NCI-H1694 treated with DMSO at 0.1 percent for 48 hours (cell line): ENCODE results near the gene NBAS.

Source experiments
- DNase-seq: peaks from one replicate; lab custom pipeline; 2025; lab: John Stamatoyannopoulos, UW

Gene NBAS

DNA sequence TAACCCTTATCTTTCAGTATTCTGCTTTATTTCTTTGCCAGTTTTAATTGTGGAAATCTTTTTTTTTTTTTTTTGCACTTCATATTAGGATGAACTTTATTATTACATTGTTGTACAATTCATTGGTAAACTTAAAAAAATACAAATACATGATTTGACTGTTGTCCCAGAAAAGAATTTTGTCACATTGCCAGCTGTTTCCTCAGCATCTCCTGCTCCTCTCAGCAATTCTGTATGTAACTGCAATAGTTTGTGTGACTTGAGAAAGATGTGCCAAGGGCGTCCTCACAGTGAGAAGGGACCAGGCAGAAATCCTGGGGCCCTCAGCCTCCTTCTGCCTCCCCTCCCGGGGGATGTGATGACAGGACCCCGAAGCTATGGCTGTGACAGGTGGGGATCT, 254.4 kb downstream of the NBAS start:
- no peak for DNase-seq

DNA sequence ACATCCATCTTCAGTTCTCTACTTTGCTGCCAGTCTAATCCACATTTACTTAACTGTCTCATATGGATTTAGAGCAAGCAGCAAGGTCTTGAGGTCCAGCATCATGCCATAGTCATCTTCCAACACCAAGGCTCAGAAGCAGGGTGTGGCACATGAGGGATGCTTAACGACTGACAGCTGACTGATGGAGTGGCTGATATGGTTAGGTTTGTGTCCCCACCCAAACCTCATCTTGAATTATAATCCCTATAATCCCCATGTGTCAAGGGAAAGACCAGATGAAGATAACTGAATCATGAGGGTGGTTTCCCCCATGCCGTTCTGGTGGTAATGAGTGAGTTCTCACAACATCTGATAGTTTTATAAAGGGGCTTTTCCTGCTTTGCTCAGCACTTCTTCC, 257.3 kb downstream of the NBAS start:
- no peak for DNase-seq

DNA sequence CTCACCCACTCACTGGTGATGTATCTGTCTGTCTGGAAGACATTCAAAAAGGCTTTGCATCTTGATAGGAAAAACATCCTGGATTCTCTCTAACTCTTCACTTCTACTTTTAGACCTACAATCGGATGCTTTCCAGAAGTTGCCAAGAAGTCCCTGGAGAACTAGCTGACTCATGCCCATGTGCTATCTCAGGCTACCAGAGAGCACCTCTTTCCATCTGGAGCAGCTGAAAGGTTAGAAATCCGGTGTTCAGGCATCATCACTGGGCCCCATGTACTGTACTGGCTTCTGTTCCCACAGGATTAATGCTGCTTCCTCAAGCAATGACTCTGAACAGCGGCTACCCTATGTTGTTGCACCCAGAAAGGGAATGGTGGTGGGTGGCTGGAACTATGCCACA, 259.0 kb downstream of the NBAS start:
- no peak for DNase-seq

DNA sequence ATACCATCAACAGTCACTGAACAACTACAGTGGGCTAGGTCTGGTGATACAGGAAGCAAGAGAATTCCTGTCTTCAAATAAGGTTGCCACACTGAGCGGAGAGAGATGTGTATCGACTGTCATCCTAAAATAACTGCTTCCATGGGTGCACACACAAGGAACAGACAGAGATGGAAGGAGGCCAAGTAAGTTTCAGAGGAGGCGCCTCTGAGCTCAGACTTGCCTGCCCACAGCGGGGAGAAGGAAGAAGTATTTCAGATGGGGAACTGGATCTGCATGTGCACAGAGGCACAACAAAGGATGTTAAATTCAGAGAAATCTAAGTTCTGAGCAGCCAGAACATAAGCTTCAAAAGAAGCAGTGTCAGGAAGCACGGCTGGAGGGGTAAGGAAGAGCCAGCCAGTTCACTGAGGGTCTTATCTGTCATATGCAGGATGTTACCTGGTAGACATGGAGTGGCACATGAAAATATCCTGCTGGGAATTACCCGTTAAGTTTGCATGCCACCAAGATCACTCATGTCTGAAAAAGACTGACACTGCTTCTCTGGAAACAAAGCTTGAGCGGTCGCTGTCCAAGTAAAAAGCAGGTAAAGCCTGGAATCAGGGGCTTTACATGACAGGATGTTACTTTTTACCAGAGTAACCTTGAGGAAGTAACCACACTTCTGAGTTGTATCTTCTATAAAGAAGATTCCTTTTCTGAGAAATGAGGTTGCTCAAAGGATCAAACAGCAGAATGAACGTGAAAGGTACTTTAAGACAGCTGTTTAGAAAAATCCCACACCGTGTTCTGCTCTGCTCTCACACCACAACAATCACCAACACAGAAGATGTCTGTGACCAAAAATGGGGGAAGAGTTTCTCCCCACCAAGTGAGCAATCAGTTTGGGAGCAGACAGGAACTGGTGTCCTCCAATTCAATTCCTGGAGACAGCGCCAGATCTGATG, 260.2 kb downstream of the NBAS start:
- DNase-seq = no peak

DNA sequence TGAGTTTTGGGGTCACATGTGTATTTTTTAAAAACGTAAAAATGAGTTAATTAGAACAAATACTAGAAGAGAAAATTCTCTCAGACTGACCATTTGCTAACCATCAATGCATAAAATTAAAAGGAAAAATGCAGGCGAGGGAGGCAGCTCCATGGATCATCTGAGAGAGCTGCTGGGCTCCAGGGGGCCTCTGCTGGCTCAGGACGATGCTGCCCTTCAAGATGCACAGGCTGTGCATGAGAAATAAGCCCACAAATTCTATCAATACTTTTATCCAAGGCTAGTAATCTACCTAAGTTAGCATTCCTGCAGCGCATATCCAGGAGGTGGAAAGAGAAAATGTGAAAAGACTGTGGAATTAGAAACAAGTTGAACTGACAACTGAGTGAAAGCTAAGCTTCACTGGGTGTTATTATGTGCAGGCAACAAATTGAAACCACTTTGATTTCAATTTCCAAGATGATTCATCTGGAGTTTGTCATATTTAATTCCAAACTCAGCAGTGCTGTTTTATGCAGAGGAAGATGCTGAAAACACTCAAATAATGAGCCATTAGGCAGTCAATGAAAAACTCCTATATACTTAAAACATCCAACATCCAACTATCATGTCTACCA, 261.1 kb downstream of the NBAS start:
- DNase-seq = no peak

DNA sequence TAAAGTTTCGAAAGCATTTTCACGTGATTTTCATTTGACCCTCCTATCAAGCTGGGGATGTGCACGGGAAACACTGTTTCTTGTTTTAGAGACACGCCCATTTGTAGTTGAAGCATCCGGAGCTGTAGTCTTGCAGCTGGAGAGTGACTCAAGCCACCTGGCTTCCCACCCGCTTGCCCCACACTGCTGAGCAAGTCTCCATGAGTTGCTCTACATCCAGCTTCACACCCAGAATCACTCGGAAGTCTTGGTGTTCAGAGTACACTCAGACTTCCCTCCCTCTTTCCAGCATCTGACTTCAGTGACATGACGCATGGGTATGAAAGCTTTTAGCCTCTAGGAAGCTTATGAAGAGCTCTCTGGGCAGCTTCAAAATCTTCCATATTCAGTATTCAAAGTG, 262.4 kb downstream of the NBAS start:
- no peak for DNase-seq

DNA sequence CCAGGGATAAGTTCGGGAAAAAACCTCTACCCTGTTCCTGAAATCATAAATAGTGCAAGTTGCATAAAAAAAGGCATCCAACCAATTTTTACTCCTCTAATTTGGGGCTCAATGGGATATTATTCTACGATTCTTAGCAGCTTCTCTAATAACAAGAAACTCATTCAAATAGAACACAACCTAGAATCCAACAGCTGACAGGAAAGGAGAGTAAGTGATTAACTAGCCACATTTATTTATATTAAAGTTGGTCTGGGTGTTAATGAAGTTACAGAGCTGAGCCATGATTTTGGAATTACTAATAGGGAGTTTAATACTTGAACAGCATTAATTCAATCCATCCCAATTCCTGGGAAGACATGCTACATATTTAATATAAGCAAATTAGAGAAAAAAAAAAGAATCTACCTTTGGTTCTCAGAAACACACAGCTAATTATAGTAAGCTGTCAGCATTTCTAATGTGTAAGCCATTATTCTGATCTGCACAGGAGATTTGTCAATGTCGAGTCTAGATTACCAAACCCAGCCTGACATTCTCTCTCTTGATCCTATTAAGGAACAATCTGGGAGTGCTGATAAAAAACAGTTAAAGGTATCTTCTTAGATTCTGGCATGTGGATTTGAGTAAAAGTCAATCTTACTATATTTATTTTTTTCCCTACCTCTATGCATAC, 267.7 kb downstream of the NBAS start:
- DNase-seq = no peak

DNA sequence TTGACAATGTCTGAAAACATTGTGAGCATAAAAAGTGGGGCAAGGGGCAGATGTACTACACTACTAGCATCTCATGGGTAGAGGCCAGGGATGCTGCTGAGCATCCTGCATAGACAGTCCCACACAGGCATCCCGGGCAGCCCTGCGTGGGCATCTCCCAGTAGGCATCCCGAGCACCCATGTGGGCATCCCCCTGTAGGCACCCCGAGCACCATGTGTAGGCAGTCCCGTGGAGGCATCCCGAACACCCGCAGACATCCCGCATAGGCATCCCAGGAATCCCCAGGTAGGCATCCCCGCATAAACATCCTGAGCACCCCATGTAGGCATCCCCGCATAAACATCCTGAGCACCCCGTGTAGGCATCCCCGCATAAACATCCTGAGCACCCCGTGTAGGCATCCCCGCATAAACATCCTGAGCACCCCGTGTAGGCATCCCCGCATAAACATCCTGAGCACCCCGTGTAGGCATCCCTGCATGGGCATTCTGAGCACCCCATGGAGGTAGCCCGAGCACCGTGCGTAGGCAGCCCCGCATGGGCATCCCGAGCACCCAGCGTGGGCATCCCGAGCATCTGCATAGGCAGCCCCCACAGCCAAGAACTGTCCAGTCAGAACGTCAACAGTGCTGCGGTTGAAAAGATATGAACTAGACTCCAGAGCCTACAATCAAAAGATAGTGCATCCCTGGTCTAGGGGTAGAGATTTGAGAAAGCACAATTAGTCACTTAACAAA, 273.5 kb downstream of the NBAS start:
- DNase-seq = no peak

DNA sequence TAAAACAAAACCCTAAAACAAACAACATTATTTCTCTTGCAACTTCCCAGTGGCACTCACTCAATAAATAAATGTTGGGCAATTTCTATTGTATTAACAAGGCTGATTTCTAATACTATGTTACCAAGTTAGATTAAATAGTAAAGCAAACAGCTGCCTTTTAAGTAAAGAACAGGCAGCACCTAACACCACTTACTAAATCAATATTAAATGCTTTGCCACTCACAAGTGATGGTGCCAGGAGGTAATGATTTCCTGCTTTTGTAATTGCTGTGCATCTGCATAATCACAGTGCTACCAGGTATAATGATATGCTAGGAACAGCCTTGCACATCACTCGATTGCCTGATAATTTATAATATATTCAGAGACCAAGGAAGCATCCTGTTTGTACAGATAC, 276.5 kb downstream of the NBAS start:
- no peak for DNase-seq

DNA sequence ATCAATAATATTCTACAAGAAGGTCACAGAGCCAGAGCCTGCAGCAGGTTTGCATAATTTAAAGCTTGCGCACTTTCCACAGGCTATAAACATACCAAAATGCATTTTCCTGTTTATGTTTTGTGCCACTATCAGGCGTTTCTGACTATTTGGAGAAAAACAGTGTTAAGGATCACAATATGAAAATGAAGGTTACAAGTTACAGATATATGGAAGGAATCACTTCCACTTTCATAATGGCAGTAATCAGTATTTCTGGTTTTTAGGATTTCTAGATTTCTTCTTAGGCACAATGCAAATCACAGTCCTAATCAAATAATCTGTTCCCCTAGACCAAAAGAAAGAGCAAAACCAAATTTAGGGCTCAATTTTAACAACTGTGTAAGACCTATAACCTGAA, 279.5 kb downstream of the NBAS start:
- DNase-seq = no peak

DNA sequence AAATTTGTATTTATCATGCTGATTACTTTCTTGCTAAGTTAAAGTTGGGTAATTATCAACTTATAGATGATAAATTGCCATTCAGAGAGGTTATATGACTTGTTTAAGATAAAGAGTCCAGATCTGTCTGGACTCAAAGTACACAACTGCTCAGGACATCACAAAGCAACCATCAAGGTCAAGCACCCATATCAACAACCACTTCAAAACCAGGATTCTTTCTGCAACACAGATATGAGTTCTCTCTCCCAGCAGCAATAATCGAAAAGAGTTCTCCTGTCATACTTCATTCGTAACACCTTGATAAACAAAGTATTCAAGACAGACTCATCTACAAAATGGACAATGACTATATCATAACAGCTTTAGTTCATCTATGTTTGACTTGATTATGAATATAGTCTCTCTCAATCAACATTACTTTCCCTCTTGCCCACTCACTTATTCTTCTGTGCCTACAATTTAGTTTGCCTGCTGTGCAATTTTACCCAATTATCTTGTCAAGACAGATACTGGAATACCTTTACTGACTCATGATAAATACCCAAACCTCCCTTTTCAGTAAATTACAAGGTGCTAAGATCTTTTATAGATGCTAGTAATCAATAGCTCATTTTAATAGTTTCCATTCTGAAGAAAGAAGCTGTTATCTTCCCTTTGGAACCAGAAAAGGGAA, 281.8 kb downstream of the NBAS start:
- DNase-seq = no peak

DNA sequence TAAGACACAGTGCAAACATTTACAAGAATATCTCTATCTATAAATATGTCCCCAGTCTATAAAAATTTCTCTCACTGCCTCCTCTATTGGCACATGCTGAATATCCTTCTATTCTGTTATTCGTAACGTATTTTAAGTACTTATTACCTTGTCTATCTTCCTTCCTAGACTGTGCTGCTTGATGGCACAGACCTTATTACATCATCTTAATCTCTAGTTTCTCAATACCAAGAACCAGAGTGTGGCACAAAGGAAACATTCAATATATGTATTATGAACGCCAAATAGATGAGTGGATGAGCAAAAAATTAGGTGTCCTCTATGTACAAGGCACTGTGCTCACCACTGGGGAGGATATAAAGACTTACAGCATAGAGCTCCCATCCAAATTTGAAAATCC, 282.8 kb downstream of the NBAS start:
- no peak for DNase-seq

DNA sequence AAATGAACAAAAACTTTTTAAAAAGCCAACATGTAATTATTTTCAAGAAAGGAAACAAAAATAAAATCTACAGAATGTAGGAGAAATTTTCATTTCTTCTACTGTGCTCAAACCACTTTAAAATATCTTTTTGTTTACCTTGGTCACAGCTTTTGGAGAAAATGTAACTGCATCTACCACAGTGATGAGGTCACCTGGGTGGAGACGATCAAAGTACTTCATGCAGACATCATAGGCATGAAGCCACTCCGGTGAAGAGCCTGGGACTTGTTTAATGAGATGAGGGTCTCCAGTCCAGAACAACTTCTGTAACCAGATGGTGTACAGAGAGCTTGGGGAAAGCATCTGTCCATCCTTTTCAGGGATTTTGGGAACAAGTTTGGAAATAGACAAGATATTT, 285.8 kb downstream of the NBAS start:
- DNase-seq = no peak

DNA sequence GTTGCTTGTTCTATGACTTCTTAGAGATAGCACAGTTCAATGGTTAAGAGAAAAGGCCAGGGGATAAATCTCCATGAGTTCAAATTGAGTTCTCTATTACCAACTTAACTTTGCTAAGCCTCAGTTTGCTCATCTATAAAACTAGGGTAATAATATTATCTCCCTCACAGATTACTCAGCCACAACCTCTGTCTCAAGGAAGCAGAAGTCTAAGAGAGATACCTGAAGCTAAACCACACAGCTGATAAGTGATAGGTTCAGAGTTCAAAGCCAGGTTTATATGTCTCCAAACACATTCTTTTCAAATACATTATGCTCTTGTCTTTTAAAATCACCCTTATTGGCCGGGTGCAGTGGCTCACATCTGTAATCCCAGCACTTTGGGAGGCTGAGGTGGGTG, 287.7 kb downstream of the NBAS start:
- DNase-seq = no peak

DNA sequence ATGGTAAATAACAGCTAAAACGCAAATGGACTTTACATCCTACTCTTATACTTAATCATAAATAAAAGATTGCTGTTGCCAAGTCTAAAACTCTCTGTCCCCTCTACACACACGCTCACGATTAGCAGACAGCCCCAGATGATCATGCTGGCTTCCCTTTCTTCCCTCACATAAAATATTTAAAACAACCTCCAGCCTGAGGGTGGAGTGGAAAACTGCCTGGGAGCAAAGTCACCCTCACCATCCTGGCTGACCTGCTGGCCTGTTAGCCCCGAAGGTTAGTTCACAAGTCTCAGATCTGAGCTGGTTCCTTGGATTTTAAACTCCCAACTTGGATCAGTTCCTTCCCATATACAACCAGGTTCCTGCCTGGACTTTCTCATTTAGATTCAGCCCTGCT, 288.2 kb downstream of the NBAS start:
- DNase-seq = no peak

DNA sequence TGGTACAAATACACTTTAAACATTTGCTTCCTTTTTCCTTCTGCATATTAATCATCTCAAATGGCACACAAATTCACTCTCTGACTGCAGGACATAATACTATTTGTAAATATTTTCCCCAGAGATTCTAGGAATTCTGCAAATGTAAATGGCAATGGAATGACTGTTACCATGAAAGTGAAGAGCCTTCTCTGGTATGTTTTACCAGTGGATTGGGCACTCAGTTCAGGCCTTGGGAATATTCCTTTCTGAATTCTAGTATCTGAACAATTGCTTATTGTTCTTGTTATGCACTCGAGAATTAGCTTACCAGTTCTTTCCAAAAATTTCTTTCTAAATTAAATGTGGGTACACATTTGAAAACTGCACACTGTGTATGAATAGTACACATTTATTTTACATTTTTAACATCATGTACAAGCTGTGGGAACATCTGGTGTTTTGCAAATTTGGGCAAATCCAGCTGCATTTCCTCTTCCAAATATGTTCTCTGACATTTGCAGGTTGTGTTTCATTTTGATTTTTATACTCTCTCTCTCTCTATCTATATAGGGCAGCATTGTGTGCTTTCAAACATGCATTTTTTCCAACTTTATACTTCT, 289.1 kb downstream of the NBAS start:
- DNase-seq = no peak

DNA sequence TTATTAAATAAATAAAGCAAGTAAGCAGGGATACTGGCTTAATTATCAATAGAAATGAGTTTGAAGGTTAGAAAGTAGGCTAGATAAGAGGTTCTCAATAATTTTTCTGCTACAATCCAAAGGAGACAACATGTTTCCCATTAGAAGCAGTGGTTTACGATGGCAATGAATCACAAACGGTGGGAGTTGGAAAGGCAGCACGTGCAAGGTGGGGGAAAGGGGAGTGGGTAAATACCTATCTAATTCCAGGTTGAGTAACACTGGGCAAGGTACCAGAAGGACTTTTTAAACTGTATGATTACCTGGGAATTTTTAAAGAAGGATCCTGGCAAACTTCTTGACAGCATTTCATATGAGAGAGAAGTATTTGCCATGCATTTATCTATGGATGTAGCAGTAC, 289.9 kb downstream of the NBAS start:
- no peak for DNase-seq

DNA sequence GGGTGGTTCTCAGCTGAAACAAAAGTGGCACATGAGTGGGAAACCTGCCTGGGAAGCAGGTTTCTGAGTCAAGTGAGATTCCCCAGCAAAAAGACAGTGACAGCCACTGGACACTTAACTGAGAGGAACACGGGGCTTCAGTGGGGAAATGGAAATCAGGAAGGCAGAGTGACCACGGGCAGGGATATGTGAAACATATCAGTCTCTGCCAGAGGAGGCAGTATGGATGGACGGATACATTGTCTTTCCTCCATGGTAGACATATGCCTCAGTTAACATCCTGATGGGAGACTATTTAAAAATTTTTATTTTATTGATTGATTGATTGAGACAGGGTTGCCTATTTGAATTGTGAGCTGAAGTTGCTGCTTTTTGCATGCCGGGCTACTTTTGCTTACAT, 292.1 kb downstream of the NBAS start:
- DNase-seq = no peak

DNA sequence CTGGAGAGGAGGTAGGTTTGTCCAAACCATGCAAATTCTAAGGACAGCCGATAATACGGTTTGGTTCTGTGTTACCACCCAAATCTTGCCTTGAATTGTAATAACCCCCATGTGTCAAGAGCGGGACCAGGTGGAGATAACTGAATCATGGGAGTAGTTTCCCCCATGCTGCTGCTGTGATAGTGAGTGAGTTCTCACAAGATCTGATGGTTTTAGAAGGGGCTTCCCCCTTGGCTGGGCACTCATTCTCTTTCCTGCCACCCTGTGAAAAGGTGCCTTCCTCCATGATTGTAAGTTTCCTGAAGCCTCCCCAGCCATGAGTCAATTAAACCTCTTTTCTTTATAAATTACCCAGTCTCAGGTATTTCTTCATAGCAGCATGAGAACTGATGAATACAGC, 295.2 kb downstream of the NBAS start:
- DNase-seq = no peak

DNA sequence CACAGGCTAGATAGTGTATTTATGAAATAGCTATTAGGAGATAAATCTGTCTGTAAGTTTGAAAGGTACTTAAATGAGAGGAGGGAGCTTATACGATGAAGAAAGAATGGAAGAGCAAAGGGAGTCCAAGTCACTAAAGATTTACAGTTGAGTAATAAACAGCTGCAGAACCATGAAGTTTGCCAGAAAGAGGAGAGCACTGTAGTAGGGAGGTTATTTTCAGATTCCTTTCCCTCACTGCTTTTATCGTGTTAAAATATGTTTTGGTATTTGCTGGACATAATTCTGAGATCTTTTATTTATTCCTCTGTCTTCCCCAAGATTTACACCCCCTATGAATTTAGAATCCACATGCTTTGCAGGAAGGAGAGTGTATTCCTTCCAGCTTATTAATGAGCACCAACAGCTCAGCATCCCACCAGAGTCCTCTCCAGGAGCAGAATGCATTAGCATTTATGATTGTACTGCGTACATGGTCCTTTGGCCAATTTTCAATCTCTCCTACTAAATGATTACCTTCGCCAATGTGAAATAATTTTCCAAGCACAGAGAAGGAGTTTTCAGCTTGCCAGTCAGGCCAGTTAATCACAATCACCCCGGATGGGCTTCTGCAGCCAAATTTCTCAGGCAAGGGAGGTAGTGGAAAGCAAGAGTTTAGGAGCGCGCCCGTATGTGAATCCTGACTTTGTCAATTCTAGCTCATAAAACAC, 297.0 kb downstream of the NBAS start:
- no peak for DNase-seq

DNA sequence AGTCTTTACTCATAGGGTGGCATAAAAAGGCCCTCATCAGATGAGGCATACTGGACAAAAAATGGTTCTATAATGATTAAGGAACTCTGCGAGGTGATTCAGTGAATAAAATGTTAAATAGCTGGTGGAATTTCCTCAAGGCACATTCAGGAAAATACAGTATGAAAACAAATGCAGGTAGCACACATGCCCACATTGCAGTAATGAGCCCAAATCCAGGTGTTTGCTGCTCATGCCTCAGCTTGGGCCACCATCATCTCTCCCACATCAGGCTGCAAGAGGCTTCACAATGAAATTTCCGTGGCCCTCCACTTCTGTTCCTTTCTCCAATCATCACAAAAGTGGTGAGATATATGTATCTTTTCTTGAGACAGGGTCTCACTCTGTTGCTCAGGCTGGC, 298.3 kb downstream of the NBAS start:
- DNase-seq = no peak
